Measurements from ENCODE around the gene DUSP2.

Gene DUSP2, protein sequence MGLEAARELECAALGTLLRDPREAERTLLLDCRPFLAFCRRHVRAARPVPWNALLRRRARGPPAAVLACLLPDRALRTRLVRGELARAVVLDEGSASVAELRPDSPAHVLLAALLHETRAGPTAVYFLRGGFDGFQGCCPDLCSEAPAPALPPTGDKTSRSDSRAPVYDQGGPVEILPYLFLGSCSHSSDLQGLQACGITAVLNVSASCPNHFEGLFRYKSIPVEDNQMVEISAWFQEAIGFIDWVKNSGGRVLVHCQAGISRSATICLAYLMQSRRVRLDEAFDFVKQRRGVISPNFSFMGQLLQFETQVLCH

DNA sequence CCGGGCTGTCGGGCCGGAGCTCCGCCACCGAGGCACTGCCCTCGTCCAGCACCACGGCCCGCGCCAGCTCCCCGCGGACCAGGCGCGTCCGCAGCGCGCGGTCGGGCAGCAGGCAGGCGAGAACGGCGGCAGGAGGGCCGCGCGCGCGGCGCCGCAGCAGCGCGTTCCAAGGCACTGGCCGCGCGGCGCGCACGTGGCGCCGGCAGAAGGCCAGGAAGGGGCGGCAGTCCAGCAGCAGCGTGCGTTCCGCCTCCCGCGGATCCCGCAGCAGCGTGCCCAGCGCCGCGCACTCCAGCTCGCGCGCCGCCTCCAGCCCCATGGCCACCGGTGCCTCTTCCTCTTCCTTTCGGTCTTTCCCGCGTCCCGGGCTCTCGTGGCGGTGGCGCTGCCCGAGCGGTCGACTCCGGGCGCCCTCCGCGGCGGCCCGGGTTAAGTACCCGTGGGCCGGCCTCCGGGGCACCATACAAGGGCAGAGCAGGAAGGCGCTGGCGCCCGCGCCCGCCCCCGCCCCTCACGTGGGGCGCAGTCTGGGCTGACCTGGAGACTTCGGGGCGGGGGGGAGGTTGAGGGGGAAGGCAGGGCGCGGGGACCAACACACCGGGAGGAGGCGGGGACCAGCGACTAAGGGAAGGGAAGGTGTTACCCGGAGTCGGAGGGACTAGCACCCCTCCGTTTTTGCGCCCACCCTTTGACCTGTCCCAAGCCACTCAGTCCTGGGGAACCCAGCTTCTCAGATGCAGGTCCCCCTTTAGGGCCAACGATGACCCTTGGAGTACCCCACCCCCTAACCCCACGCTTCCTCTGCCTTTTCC, at the start of gene DUSP2:
Gene DUSP2, minus strand, starts transcription at position 405 of the 812 bp plus-strand sequence. Its CDS starts 86 bp downstream, at position 319.
- no peak for FAIRE-seq

DNA sequence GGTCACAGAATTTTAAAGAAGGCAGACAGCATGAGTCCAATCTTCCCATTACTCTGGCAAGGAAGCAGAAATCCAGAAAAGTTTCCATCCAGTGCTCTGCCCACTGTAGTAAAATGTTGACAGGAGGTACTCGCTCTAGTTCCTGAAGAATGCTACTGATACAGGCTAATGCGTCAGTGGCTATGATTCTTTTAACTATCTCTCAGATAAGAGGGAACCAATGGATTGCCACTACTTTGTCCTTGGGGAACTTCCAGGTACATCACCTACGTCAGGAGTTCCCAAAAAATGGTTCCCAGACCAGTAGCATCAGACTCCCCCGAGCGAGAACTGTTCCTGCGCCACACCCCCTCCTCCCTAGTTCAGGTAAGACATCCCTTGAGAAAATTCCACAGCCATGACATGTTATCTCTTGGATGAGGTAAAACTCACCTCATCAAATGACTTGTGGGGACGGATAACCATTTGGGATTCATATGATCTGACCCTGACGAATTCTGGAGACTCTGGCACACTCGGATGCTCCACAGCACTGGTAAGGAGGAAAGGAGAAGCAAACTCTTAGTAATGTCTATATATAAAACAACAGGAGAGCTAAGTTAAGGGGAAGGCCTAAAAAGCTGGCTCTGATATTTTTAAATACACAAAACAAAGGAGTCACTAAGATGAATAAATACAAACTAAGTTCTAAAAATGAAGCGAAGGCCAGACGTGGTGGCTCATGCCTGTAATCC, 46.9 kb upstream of the DUSP2 start:
- FAIRE-seq = no peak

DNA sequence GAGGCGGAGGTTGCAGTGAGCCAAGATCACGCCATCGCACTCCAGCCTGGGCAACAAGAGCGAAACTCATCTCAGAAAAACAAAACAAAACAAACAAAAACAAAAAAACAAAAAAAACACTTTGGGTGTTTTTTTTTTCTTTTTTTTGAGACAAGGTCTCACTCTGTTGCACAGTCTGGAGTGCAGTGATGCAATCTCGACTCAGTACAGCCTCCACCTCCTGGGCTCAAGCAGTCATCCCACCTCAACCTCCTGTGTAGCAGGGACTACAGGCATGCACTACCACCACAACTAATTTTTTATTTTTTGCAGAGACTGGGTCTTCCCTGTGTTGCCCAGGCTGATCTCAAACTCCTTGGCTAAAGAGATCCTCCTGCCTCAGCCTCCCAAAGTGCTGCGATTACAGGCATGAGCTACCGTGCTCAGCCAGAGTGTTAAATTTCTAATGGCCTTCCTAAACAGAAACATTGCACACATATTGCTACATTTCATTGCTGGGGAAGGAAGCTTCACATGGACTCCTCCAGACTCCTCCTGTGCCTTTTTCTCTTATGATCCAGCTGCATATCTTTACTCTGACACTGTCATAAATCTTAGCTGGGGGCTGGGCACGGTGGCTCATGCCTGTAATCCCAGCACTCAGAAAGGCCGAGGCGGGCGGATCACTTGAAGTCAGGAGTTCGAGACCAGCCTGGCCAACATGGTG, 43.7 kb upstream of the DUSP2 start:
- no peak for FAIRE-seq

DNA sequence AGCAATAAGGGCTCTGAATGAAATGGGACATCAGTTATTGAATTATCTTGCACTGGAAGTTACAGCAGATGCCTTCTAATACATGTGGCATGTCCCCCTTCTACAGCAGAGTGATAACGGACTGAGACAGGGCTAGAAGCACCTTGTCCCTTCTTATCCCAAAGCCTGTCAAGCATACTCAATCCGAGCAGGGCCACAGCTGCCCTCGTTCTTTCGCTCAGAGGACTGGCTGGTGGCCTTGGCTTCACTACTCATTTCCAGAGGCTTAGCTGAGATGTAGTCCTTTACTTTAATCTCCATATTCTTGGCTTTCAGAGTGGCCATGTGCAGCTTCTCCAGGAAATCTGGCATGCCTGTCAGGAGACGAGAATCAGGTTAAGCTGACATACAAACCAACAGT, 41.3 kb upstream of the DUSP2 start:
- no peak for FAIRE-seq

DNA sequence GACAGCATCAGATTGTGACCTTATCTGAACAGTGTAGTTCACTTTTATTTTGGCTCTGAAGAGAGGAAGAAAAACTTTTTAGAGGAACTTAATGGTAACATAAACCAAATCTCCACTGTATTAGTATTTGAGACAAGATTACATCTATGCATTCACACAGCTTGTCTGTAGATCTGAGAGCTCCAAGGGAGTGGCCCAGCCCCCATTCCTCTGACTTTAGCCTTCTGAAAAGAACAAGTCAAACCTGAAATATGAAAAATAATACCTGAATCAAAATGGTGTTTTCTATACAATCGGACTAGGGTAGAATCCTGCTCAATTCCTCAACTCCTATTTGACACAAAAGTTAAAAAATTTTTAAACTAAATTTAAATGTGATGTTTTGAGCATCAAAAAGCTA, 40.3 kb upstream of the DUSP2 start:
- no peak for FAIRE-seq

DNA sequence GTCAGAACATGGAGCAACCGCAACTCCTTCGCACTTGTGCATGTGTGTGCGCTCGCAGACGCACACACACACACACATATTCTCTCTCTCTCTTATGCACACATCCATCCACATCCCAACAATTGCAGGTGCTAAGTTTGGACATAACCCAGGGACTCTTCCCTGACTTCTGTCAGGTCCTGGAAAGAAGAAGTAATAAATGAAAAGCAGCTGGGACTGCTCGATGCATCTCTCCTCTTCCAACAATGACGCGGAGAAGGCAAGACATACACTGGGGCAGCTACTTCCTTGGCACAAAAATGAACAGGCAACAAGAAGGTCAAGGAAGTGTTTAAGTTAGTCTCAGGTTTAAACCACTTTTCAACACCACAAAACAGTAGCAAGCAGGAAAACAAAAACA, 39.7 kb upstream of the DUSP2 start:
- no peak for FAIRE-seq

DNA sequence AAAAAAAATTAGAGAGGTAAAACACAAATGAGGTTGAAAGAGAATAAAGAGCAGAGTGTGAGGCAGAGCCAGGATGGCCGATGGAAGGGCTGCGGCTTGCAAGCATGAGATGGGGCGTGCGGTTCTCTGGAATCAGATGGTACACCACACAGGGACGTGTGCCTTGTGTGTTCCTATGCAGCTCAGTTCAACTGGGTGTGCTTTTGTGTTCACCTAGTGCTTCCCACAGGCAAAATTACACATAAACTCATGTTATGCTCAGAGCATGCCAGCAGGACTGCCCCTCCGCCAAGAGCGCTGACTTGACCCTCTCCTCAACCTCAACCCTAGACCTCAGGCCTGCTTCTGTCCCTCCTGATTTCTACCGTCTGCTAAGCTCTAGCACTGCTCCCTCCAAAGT, 38.9 kb upstream of the DUSP2 start:
- FAIRE-seq = no peak

DNA sequence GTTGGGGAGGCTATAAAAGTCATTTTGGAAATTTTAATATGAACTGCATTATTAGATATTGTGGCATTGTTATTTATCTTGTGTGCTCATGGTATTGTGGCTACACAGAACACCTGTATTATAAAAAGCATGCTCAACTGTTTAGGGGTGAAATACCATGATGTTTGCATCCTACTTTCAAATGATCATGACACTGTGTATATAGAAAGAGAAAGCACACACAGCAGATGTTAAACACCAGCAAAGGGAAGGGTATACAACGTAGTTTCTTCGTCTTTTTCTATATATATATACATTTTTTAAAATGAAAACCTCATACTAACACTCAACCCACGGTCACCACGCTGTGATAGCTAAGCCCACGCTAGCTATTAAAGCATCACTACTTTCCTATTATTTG, 36.3 kb upstream of the DUSP2 start:
- FAIRE-seq = no peak

DNA sequence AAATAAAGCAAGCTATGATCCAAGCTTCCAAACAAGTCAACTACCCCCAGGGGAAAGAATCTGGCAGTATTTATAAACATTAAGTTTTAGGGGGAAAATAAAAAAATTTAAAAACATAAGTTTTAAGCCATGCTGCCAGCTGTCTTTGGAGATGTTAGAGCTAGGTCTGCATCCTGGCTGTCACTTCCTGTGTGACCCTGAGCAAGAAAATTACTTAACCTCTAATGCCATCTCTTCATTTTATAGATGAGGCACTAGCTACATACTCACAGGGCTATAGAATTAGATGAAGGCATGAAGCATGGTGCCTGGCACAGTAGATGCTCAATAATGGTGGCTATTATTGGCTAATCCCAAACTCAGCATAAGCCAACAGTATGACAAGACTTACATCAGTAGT, 35.3 kb upstream of the DUSP2 start:
- FAIRE-seq = no peak

DNA sequence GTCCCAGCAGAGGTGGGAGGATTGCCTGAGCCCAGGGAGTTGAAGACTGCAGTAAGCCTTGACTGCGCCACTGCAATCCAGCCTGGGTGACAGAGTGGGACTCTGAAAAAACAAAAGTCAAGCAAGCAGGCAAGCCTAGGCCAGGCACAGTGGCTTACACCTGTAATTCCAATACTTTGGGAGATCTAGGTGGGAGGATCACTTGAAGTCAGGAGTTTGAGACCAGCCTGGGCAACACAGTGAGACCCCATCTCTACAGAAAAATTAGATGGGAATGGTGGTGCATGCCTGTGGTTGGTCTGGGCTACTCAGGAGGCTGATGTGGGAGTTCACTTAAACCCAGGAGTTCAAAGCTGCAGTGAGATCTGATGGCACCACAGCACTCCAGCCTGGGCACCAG, 34.8 kb upstream of the DUSP2 start:
- FAIRE-seq = no peak

DNA sequence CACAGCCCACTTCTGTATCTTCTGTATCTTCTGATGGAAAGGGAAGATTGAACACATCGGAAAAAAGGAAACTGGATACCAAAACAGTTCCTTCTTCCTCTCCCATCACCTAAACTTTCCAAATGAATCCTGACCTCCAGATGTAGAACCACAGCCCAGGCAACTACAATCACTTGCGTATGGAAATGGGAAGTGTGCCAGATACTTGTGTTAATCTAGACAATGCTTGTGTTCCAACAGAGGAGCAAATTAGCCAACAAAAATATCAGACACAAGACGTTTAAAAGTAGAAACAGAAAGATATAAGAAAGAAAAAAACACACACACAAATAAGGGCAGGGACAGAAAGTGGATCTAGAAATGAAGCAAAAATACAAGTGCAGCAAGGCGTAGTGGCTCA, 31.4 kb upstream of the DUSP2 start:
- FAIRE-seq = no peak

DNA sequence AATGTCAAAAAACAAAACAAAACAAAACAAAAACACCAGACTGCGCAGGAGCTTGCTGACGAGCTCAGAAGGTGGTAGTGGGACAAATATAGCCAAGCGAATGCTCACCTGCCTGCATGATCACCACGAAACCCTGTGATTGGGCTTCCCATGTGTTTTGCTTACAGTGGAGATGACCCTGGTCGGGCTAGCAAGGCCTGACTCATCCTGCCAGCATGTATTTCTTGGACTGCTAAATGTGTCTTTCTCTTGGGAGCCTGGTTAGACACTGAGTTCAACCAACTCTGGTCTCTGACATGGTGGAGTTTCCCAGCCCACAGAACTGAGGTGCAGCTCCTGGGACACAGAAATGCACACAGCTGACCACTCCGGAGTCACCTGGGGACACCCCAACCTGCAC, 30.7 kb upstream of the DUSP2 start:
- no peak for FAIRE-seq

DNA sequence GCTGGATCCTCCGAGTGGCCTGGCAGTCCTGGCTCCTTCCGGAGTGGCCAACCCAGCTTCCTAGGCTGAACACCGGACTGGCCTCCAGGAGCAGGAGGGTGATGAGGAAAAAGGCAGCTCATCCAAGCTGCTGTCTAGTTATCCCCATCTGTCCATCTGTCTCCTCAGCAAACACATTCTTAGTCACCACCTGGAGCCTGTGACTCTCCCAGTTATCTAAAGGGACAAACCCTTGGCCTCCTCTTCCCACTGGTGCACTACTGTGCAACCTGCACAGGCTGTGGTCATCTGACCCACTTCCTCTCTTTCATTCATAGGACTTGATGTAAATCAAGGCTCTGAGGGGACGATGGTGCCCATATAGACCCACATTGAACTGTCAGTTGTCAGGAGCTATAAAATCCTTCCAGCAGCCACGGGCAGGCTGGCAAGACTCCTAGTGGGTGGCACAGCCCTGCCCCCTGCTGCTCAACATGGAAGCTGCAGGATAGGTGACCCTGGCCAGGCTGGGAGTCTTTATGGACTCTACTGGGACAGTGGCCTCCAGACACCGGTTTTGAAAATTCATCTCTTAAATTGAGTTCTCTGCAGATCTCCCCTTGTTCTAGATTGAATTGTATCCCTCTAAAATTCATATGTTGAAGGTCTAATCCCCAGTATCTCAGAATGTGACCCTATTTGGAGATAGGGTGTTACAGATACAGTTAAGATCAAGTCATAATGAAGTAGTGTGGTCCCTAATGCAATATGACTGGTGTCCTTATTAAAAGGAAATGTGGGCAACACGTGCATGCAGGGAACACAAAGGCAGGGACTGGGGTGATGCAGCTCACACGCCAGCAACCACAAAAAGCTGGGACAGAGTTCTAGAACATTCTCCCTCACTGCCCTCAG, 29.3 kb upstream of the DUSP2 start:
- no peak for FAIRE-seq

DNA sequence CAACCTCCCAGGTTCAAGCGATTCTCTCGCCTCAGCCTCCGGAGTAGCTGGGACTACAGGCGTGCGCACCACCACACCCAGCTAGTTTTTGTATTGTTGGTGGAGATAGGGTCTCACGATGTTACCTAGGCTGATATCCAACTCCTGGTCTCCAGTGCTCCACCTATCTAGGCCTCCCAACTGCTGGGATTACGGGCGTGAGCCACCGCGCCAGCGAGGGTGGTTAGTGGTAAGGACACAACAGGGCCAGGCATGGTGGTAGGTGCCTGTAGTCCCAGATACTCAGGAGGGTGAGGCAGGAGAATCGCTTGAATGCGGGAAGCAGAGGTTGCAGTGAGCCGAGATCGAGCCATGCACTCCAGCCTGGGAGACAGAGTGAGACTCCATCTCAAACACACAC, 26.6 kb upstream of the DUSP2 start:
- FAIRE-seq = no peak

DNA sequence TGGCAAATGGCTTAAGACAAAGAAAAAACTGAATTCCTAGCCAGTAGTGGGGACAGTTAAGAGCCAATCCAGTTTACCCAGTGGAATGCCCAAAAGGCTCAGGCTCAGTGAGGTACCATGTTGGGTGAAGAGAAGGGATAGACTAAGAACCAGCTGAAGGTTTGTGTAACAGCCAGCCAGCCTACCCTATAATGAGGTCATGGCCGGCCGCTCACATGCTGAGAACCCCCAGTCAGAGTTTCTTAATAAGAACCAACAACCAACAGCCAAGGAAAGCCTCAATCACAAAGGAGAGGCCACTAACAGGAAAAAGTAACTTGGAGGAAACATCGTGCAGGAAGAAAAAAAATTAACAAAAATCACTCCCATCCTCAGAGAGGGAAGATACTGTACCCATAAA, 25.4 kb upstream of the DUSP2 start:
- no peak for FAIRE-seq

DNA sequence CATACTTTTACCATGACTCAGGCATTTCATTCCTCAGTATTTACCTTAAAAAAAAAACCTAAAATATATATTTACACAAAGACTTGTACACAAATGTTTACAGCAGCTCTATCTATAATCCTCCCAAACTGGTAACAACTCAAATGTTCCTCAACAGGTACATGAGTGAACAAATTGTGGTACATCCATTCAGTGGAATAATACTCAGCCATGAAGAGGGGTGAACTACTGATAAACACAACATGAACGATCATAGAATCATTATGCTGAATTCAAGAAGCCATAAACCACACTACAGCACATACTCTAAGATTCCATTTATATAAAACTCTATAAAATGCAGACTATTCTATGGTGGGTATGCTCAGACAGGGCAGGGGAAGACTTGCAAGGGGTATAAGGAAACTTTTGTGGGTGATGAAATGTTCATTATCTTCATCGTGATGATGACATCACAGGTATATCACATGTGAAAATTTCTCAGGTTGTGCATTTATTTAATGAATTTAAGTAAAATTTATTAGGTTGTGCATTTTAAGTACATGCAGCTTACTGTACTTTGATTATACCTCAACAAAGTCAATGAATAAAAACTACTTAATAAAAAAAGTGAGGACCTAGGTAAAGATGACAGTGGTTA, 24.7 kb upstream of the DUSP2 start:
- FAIRE-seq = no peak

DNA sequence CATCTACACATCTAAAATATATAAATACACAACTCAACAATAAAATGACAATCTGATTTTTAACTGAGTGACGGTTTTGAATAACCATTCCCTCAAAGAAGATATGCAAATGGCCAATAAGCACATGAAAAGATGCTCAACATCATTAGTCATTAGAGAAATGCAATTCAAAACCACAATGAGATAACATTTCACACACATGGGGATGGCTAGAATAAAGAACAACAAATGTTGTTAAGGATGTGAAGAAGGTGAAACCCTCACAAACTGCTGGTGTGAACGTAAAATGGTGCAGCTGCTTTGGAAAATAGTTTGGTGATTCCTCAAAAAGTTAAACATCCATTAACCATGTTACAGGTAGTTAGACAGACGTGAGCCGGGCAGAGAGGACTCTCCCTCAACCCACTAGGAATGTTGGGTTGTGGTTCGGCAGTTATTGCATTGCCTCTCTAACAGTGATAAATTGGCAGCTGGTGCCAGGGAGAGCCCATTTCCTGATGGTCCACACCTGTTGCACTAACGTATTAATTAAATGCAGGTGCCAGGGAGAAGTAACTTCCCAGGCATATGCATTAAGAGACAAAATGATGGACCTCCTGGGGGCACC, 22.3 kb upstream of the DUSP2 start:
- no peak for FAIRE-seq

DNA sequence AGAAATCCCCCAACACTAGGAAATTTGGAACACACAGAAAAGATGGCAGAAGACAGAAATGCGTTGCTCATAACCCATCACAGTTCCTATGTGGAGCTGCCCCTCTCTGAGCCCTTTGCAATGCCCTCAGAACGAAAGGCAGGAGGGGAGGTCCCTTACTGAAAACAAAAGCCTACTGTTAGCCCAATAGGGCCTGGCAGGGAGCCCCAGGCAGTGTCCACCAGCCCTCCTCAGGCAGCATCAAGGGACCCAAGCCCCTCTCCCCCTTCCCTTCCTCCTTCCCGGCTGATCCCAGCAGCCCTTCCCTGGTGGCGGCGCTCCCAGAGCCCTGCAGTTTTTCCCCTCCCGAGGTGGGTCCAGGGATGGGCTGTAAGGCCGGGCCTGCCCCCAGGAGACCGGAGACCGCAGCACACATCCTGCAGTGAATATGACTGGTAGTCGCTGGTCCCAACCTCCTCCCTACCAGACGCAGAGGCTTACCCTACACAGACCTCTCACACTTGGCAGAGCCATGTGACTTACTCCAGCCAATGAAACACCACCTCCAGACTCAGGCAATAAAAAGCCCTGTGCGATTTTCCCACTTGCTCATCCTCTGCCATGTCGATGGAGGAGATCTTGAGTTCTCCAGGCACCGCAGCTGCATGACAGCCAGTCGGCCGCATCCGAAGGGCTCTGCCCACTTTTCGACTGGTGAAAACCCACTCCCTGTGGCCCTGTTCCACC, 19.4 kb upstream of the DUSP2 start:
- FAIRE-seq = no peak

DNA sequence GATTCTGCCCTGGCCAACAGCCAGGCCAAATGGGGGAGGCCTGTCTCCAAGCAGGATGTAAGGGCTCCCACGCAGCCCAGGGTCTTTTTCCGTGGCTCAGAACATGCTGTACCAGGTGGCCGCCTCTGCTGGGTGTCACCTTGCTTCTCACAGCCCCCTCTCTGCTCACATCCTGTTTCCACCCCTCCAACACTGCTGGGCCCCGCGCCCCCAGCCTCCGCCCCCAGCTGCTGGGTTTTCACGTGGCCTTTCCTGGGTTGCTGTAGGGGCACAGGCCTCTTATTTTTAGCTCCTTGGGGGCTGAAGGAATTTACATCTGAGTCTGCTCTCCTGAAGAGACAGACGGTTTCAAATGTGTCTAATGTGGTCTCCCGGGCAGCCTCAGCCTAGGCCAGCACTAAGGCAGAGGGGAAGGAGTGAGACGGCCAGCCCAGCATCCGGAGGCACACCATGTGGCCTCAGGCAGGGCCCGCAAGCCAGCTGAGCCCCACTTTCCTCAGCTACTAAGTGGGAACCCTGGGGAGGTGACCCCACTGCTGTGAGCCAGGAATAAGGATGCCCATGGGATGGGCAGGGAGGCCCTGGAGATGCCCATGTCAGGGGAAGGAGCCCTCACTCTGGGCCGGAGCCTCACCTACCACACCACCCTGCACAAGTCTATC, 18.7 kb upstream of the DUSP2 start:
- FAIRE-seq = no peak

DNA sequence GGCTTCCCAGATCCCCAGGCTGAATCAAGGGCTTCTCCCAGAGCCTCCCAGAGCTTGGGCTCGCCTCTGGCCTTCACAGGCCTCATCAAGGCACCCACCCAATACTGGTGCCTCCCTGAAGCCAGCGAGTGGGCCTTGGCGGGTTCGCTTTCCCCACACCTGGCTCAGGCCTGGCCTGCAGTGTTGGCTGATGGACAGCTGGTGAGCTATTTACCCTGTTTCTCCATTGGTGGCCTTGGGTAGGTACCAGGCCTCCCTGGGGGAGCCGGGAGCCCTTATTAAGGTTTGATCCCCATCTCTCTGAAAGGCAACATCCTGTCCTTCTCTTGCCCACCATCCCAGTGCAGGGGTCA, 18.2 kb upstream of the DUSP2 start:
- FAIRE-seq = no peak
